Measurements from ENCODE around the gene PTP4A1. TPM values are rescaled to one million over a fixed set of nuclear protein-coding genes. Genes with fewer than 3 reads are reported as not detected.

Gene PTP4A1
- total RNA-seq, 1 donor from 2014 or later = 42.6 TPM

Other genes with a start within 250 kb of the PTP4A1 start
- gene PHF3, start 63.3 kb downstream of the PTP4A1 start, total RNA-seq = 38.8 TPM